ENCODE measurements around the gene FCHSD2.
"Not testable (repeated sequence)": the region's sequence is repeated elsewhere in the genome, so short reads cannot be mapped to it uniquely, and the experiment has no call there.

Gene FCHSD2

DNA sequence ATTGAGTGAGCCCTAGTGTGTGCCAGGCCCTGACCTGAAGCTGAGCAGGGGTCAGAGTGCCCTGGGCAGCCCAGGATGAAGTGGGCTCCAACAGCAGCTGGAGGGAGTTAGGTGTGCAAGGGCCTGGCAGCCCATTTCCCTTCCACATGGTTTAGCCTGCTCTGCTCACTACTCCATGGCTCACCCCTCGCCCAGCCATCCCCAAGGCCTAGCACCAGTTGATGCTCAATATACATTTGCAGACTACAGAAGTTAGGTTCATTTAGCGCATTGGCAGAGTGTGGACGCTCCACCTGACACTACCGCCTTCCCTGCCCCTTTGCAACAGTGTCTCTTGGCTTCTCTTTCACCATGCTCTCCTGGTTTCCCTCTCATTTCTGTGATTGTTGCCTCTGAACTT, 324.2 kb downstream of the FCHSD2 start:
- no peak overlapping the region for H3K4me3 ChIP-seq (ENCODE audit: low read length)
- no peak for TF ChIP-seq ZNF274 (IDR thresholded peaks at IDR 0.05; ENCODE audit: low read depth, low read length)

DNA sequence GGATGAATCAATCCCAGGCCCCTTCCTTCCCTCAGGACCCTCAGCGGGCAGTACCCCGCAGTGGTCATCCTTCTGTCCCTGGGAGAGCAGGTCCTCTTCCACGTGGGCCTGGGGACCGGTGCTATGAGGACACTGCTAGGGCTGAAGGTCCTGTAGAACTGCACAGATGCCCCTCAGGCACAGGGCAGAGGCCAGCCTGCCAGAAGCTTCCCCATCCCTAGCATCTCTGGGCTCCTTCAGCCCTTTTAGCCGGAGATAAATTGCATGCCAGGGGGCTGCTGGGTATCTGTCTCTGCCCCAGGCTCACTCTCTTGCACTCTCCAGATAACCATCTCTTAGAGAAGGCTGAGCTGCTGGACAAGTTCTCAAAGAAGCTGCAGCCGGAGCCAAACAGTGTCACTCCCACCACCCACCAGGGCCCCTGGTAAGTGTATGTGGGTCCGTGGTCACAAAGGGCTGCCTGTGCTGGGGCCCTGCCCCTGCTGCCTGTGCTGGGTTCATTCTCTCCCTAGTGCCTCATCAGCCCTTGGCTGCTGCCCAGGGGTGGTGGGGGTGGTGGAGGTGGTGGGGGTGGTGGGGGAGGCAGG, 325.6 kb downstream of the FCHSD2 start:
- no peak for TF ChIP-seq ZNF274 (IDR thresholded peaks at IDR 0.05; ENCODE audit: low read depth, low read length)
- peak overlapping the region; percentile 75; the same call in 1 of the 2 replicates for H3K4me3 ChIP-seq (ENCODE audit: low read length)

DNA sequence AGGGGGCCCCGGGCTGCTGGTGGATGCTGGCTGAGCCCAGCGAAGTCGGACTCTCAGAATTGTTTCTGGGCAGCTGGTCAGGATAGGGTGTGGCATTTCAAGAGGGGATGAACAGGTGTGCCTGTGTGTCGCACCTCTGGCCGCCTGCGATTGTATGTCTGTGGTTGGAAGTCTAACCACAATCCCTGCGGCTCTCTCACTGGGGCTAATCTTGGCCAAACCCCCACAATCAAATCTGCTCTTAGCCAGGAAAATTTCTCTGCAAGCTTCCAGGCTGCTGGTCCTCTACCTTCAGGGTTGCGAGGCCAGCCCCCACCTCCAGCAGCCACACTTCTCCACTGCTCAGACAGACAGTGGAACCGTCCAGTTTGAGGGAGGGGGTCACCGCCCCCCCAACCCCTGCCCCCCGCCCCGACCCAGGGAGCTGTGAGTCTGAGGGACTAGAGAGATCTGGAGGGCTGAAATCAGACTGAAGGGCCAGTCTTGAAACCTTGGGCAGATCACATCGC, 327.0 kb downstream of the FCHSD2 start:
- no peak for TF ChIP-seq ZNF274 (IDR thresholded peaks at IDR 0.05; ENCODE audit: low read depth, low read length)
- H3K4me3 ChIP-seq (ENCODE audit: low read length): peak overlapping the region; percentile 75

DNA sequence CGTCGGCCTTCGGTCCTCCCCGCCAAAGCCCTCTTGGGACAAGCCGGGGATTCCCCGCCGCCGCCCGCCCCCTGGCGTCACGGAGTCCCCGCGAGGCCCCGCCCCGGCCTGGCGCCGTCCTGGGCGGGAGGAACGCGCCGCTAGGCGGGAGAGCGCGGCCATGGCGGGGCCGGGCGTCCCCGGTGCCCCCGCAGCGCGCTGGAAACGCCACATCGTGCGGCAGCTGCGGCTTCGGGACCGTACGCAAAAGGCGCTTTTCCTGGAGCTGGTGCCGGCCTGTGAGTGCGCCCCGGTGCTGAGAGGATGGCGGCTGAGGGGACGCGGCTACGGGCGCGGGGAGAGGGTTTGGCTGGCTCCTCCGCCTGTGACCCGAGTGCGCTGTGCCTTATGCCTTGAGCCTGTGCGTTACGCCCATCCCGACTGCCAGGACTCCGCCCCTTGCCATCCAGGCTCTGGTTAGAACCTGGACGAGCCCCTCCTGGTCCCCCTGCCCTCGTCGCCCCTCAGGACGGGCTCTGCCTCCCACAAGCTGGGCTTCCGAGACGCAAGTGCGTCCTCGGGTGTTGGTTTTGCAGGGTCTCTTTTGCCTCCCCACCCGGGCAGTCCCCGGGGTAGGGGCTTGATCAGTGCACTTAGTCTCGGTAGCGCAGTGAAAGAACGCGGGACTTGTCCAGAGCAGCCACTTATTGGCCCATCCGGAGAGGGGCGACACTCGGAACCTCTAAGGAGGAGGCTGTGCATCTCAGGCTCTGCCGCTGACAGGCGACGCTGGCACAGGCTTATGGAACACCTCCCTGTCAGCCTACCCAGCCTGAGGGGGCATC, 327.6 kb downstream of the FCHSD2 start, which contains the start of gene ATG16L2:
ATG16L2 (plus strand) TSS at position 126 of the 824 bp plus-strand sequence; CDS start at position 161, 35 bp downstream.
- no peak for TF ChIP-seq ZNF274 (IDR thresholded peaks at IDR 0.05; ENCODE audit: low read depth, low read length)
- H3K4me3 ChIP-seq (ENCODE audit: low read length): peak within 1 kb of the TSS; percentile 75

DNA sequence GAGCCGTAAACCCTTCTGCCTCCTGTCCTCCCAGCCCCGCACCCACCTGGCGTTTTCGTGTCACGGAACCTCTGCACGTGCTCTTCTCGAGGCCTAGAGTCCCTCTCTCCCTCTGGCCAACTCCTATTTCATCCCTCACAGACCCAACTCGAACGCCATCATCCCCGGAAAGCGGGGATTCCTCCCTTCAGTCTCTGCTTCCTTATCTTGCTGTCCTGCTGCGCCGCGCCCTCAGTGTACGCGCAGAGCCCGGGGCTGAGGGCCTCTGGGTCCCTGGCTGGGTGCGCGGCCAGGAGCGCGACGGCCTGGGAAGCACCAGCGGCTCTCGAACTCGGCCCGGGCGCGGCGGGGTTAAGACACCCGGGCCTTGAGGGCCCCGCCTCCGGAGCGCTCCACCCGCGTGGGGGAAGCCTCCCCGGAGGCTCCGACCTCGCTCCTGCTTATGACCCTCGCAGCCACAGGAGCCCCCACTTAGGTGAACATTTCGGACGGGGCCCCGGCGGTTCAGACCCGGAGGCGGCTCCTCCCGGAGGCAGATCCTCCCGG, 328.3 kb downstream of the FCHSD2 start:
- peak overlapping the region; percentile 75 for H3K4me3 ChIP-seq (ENCODE audit: low read length)
- no peak for TF ChIP-seq ZNF274 (IDR thresholded peaks at IDR 0.05; ENCODE audit: low read depth, low read length)

DNA sequence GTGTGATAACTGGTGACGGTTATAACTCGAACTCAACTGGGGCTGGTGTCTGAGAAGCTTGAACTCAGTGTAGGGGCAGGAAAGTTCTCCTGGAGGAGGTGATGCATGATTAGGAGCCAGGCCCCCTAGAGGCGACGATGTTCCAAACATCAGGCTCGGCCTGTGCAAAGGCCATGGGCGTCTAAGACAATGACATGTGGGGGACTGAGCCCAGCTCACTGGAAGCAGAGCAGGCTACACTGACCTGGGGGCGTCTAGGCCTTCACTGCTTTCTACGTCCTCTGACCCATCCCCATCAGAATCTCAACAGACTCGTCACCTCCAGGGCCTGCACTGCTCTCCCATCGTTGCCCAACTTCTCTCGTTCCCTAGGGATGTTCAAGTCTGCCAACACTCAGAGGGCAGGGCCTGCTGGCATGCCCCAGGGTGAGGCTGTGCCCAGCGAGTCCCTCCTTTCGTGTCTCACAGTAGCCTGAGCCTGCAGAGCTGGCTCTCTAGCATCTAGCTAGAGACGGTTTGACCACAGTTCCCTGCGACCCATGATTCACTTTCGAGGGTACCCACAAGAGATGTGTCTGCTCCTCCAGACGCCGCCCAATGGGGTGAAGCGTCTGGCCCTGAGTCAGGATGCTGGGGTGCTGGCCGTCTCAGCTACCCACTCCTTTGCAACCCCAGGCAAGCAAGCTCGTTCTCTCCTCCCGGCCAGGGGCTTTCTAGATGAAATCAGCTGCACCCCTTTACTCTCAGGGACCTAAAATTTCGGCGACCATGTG, 329.0 kb downstream of the FCHSD2 start:
- peak overlapping the region; percentile 75 for H3K4me3 ChIP-seq (ENCODE audit: low read length)
- no peak for TF ChIP-seq ZNF274 (IDR thresholded peaks at IDR 0.05; ENCODE audit: low read depth, low read length)

DNA sequence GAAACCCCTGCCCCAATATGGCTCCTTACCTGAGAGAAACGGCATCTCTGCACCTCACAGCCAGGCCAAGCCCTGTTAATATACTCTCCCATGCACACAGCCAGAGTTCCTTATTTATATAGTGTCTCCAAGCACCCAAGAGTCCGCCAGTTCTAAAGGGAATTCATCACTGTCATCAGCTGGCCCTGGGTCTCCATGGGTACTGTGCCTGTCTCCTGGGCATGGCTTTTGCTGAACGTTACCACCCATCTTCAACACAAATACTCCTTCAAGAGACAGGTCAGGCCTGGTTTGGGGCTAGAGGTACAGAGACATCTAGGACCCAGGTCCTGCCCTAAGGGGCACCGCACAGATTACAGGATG, 329.5 kb downstream of the FCHSD2 start:
- H3K4me3 ChIP-seq (ENCODE audit: low read length): peak overlapping the region; percentile 75
- no peak for TF ChIP-seq ZNF274 (IDR thresholded peaks at IDR 0.05; ENCODE audit: low read depth, low read length)

DNA sequence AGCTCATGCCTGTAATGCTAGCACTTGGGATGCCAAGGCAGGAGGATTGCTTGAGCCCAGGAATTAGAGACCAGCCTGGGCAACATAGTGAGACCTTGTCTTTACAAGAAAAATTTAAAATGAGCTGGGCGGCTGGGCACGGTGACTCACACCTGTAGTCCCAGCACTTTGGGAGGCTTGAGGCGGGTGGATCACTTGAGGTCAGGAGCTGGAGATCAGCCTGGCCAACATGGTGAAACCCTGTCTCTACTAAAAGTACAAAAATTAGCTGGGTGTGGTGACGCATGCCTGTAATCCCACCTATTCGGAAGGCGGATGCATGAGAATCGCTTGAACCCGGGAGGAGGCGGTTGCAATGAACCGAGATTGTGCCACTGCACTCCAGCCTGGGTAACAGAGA, 330.4 kb downstream of the FCHSD2 start:
- H3K4me3 ChIP-seq (ENCODE audit: low read length): peak overlapping the region; percentile 19; the same call in 1 of the 2 replicates

DNA sequence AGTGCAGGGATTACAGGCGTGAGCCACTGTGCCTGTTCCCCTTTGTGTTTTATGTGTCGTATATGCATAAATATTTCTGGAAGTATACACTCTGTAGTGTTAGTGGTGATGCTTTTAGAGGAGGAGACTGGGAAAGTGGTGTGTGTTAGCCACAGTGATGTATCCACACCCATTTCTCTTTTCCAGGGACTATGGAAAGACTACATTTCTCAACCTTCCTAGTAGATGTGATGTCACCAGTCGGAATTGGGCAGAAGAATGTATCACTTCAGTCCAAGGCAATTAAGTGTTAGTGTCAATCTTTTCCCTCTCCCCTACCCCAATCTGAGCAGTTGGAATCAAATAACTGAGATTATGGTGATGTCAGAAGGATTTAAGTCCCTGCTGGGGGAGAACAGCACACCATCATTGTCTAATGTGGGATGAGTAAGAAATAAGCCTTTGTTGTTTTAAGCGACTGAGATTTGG, 333.8 kb downstream of the FCHSD2 start:
- no peak for TF ChIP-seq ZNF274 (IDR thresholded peaks at IDR 0.05; ENCODE audit: low read depth, low read length)
- no peak overlapping the region for H3K4me3 ChIP-seq (ENCODE audit: low read length)

DNA sequence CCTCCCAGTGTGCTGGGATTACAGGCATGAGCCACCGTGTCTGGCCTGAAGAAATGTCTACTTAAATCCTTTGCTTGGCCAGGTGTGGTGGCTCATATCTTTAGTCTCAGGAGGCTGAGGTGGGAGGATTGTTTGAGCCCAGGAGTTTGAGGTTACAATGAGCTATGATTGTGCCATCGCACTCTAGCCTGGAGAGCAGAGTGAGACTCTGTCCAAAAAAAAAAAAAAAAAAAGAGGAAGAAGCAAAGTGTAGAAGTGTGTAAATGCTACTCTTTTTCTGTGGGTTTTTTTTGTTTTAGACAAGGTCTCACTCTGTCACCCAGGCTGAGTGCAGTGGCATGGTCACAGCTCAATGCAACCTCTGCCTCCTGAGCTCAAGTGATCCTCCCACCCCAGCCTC, 334.3 kb downstream of the FCHSD2 start:
- H3K4me3 ChIP-seq (ENCODE audit: low read length): no peak overlapping the region
- no peak for TF ChIP-seq ZNF274 (IDR thresholded peaks at IDR 0.05; ENCODE audit: low read depth, low read length)

DNA sequence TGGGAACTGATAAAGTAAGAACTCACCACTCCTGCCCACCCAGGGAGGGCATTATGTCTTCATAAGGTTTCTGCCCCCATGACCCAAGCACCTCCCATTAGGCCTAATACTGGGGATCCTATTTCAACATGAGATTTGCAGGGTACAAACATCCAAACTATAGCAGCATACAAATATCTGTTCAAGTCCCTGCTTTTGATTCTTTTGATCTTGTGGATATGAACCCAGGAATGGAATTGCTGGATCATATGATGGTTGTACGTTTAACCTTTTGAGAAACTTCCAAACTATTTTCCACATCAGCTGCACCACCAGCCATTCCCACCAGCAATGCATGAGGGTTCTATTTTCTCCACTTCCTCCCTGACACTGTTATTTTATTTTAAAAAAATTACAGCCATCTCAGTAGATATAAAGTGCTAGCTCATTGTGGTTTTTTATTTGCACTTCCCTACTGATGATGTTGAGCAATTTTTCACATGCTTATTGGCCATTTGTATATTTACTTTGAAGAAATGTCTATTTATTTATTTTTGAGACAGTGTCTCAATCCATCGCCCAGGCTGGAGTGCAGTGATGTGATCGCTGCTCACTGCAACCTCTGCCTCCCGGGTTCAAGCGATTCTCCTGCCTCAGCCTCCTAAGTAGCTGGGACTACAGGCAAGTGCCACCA, 335.0 kb downstream of the FCHSD2 start:
- no peak overlapping the region for H3K4me3 ChIP-seq (ENCODE audit: low read length)
- no peak for TF ChIP-seq ZNF274 (IDR thresholded peaks at IDR 0.05; ENCODE audit: low read depth, low read length)

DNA sequence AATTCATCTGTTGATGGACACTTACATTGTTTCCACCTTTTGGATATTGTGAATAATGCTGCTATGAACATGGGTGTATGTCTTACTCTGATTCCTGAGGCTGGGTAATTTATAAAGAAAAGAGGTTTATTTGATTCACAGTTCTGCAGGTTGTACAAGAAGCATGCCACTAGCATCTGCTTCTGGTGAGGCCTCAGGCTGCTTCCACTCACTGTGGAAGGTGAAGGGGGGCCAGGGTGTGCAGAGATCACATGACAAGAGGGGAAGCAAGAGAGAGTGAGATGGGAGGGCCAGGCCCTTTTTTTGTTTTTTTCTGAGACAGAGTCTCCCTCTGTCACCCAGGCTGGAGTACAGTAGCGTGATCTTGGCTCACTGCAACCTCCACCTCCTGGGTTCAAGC, 335.7 kb downstream of the FCHSD2 start:
- H3K4me3 ChIP-seq (ENCODE audit: low read length): not testable (repeated sequence)

DNA sequence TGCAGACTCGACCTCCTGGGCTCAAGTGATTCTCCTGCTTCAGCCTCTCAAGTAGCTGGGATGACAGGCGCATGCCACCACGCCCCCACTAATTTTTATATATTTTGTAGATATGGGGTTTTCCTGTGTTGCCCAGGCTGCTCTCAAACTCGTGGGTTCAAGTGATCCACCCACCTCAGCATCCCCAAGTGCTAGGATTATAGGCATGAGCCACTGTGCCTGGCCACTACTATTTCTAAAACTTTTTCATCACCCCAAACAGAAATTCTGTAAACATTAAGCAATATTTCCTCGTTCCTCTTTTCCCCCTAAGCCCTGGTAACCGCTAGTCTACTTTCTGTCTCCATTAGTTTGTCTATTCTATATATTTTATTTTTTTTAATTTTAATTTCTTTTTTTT, 336.9 kb downstream of the FCHSD2 start:
- TF ChIP-seq ZNF274 (IDR thresholded peaks at IDR 0.05; ENCODE audit: low read depth, low read length): no peak
- no peak overlapping the region for H3K4me3 ChIP-seq (ENCODE audit: low read length)

DNA sequence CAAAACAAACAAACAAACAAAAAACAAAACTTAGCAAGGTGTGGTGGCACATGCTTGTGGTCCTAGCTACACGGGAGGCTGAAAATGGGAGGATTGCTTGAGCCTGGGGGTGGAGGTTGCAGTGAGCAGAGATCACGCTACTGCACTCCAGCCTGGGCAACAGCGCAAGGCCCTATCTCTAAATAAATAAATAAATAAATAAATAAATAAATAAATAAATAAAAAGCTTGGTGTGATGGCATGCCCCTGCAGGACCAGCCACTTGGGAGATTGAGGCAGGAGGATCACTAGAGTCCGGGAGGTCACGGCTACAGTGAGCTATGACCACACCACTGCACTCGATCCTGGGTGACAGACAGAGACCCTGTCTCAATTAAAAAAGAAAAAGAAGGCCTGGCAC, 339.3 kb downstream of the FCHSD2 start:
- H3K4me3 ChIP-seq (ENCODE audit: low read length): no peak overlapping the region
- TF ChIP-seq ZNF274 (IDR thresholded peaks at IDR 0.05; ENCODE audit: low read depth, low read length): no peak
